HG03045 (cell line): ENCODE data around the gene GPR137.

Experiments
- ATAC-seq: cut with Tn5 transposase; IDR thresholded peaks from one replicate; pipeline ENCODE4 v1.9.1; 2021; ENCODE audit warnings: mild to moderate bottlenecking, moderate library complexity; ENCODE audit not compliant: unreplicated experiment

The GPR137 gene

DNA sequence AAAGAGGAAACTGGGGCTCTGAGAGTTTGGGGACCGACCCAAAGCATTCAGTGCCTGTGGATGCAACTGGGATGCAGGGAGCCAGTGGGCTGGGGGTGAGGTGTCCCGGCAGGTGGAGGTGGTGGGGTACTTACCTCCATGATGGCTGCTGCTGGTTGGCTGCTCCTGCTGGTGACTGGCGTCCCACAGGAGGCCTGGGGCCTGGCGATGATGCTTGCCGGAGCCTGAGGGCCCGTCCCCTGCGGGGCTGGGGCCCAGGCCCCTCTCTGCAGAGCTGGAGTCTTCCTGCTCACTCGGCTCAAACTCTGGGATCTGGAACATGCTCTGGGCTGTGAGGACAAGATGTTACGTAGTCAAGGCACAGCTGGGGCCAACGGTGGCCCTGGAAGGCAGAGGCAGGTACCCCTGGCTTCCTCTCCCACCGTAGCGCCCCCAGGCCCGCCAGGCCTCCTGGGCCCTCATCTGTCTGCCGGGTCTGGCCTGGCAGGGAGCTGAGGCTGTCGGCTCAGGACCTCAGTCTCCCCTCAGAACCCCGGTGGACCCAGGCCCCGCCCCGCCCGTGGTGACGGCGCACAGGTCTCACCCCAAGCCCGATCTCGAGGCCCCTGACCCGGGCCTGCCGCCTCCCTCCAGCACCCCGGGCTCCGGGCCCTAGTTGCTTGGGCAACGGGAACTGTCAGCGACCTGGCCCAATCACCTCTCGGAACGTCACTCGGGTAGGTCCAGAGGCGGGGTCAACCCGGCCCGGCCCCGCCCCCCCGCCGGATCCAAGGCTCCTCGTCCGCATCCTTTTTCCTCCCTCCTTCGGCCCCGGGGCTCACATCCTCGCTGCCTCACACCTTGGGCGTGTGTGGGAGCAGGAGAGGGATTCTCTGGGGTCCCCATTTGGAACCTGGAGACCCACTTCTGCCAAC, 1.3 kb upstream of the GPR137 start, which contains the start of gene BAD:
Gene BAD, minus strand, starts transcription at position 618 of the 914 bp plus-strand sequence. Its CDS starts 297 bp downstream, at position 321.
- ATAC-seq: peak; percentile 73

DNA sequence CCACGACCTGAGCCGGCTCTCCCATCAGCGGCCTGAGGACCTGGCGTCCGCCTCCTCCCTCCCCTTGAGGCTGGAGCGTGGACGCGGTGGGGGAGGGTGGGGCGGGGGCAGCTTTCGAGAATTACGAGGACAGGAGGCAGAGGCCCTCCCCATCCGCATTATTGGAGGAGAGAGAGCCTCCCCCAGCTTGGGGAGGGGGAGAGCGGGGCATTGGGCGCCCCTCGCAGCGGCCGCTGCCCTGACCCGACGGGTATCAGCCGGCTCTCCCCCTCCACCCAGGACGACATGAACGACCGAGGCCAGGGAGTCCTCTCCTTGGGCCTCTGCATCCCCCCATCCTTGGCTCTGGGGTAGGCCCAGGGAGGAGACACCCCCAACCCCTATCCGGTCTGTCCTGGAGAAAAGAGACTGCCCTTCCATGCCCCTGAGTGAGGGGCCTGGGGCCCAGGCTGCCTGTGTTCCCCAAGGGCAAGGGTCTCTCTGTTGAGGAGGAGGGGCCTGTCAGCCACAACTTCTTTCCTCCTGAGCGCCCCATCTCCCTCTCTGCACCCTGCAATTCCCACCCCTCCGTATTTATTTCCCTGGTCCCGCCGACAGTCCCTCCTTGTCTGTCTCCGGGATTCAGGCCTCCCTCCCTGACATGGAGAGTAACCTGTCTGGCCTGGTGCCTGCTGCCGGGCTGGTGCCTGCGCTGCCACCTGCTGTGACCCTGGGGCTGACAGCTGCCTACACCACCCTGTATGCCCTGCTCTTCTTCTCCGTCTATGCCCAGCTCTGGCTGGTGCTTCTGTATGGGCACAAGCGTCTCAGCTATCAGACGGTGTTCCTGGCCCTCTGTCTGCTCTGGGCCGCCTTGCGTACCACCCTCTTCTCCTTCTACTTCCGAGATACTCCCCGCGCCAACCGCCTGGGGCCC, 495 bp downstream of the GPR137 start:
- ATAC-seq: no peak

DNA sequence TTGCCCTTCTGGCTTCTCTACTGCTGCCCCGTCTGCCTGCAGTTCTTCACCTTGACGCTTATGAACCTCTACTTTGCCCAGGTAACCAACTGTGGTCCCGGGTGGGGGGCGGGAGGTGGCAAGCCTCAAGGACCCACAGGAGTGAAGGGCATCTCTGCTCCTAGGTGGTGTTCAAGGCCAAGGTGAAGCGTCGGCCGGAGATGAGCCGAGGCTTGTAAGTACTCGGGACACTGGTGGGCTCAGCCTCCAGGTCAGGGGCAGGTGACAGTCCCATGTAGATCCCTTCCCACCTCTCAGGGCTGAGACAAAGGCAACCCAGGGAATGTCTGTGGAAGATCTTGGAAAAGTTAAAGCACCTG, 1.1 kb downstream of the GPR137 start:
- ATAC-seq: no peak

DNA sequence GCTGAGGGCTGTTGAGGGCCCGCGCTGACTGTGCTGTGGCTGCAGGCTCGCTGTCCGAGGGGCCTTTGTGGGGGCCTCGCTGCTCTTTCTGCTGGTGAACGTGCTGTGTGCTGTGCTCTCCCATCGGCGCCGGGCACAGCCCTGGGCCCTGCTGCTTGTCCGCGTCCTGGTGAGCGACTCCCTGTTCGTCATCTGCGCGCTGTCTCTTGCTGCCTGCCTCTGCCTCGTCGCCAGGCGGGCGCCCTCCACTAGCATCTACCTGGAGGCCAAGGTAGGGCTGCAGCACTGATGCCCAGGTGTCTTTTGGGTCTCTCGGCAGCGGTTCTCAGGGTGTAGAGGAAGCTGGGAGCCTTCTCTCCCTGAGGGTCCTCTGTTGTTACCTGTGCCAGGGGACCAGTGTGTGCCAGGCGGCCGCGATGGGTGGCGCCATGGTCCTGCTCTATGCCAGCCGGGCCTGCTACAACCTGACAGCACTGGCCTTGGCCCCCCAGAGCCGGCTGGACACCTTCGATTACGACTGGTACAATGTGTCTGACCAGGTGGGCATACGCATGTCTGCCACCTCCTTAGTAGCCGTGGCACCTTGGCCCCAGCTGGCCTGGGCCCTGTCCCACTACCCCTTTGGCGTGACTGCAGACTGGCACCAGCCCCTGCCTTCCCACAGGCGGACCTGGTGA, 2.2 kb downstream of the GPR137 start:
- ATAC-seq: no peak

DNA sequence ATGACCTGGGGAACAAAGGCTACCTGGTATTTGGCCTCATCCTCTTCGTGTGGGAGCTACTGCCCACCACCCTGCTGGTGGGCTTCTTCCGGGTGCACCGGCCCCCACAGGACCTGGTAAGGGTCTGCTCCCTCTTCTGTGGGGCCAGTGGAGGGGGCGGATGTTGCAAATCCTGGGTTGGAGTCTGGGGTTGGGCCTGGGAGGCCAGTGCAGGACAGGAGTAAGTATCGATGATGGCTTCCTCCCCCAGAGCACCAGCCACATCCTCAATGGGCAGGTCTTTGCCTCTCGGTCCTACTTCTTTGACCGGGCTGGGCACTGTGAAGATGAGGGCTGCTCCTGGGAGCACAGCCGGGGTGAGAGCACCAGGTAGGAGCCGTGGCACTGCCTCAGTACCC, 2.7 kb downstream of the GPR137 start:
- ATAC-seq: no peak

DNA sequence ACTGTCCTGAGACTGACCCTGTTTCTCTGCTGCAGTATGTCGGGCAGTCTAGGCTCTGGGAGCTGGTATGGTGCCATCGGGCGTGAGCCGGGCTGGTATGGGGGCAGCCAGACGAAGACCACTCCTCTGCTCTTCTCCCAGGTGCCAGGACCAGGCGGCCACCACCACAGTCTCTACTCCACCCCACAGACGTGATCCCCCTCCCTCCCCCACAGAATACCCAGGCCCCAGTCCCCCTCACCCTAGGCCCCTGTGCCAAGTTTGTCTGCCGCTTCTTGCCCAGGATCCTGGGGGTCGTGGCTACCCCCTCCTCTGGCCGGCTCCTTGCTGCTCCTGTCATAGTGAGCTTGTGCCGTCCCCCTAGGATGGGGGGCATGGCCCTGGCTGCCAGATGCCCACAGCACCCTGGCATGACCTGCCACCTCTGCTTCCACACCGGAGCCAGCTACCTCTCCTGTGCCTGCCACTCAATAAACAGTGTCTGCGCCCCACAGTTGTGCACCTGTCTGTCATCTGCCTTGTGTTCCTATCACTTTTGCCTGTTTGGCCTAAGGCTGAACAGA, 3.4 kb downstream of the GPR137 start:
- ATAC-seq: no peak

DNA sequence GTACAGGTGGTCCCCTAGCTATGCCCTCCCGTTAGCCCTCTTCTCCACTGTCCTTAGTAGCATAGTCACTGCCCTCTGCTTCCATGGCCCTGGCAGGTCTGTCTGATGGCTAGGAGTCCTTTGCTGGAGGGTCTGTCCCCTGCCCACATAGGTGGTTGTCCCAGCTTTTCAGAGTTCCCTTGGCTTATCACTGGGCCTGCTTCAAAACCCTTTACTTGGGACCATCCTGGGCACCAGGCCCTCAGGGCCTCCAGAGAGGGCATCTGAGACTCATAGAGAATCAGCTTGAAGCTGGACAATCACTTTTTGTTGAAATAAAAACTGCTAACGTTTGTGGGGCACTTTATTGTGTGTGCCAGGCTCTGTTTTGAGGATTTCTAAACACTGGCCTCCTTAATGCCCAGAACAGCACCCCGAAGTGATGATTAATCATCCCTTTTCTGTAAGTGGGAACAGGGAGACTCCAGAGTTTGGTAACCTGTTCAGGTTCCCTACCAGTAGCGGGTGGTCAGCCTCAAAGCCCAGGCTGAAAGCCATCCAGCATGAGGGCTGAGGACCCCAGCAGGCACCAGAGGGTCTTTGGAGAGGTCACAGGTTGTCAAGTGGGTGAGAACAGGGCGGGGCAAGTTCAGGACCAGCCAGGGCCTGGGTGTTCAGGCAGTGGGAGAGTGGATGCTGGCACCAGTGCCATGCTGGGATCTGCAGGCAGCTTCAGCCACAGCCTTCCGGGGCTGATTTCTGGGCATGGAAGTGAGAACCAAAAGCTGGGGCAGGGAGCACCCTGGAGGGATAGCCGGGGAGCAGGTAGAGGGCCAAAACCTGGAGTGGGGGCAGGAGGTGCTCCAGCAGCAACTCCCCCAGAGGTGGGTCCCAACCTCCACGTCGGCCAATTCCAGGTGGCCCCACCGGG, 5.0 kb downstream of the GPR137 start:
- no peak for ATAC-seq

DNA sequence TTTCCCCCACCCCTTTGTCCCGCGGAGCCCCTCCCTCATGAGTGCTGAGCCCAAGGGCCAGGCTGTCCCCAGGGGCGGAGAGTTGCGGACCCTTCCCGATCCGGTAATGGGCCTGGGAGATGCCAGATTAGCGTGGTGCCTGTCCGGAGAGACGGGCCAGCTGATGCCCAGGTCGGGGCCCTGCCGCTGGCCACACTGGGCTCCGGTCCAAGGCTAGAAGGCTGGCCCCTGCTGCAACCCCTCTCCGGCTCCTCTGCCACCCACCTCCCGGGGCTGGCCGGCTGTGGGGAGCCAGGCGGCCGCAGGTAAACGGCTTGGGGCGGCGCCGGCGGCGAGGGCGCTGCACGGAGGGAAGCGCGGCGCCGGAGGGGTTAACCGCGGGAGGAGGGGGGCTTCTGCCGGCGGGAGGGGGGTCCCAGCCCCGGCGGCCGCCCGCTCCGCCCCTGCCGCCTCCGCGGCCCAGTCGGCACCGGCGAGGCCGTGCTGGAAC, 5.7 kb downstream of the GPR137 start, which contains the start of gene KCNK4:
Gene KCNK4, plus strand, starts transcription at position 41 of the 490 bp plus-strand sequence. CDS start 1,717 bp downstream, outside the sequence.
- no peak for ATAC-seq

DNA sequence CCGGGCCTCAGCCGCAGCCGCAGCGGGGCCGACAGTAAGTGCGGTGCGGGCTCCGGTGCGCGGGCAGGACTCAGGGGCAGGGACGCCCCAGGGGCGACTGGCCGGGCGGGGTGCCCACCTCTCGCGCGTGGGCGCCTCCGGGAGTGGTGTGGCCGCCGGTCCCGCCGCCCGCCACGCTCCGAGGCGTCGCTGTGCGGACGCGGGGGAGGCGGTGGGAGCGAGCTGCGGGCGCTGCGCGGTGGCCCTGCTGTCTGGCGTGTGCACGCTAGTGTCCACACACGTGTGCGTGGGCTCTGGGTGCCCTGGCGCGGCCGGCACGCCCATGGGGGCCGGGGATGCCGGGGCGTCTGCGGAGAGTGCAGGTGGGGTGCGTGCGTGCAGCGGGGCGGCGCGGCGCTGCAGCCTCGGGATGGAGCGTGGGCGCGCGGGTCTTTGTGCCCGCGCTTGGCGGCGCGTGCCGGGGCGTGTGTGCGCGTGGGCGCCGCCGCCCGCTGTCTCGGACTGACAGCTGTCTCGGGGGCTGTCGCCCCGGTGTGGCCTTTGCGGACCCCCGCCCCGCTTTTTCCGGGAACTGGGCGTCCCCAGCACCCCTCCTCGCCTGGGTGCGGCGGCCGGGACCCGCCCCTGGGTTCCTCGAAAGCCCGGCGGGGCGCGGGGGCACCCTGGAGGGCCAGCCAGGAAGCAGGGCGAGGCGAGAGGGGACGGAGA, 6.3 kb downstream of the GPR137 start:
- no peak for ATAC-seq

DNA sequence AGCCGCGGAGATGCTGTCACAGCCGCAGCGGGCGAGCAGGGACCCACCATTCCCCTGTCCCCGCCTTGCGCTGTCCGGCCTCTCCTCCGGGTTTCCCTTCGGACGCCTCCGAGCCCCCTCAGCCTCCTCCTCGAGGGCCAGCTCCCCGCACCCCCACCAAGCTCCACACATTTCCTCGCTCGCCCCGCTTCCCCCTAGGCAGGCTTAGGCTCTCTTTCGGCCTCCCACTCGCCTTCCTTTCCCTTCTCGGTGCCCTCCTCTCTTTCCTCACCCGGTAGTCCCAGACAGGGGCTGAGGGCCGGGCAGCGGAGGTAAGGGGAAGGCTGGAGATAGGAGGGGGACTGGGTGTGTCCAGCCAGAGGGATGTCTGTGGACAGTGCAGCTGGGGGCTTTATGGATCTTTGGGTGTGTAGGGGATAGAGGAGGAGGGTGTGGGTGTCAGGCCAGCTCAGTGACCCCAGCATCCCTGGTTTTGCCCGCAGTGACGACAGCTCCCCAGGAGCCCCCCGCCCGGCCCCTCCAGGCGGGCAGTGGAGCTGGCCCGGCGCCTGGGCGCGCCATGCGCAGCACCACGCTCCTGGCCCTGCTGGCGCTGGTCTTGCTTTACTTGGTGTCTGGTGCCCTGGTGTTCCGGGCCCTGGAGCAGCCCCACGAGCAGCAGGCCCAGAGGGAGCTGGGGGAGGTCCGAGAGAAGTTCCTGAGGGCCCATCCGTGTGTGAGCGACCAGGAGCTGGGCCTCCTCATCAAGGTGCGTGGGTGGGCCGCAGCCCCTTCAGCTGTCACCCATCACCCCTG, 7.0 kb downstream of the GPR137 start:
- no peak for ATAC-seq

DNA sequence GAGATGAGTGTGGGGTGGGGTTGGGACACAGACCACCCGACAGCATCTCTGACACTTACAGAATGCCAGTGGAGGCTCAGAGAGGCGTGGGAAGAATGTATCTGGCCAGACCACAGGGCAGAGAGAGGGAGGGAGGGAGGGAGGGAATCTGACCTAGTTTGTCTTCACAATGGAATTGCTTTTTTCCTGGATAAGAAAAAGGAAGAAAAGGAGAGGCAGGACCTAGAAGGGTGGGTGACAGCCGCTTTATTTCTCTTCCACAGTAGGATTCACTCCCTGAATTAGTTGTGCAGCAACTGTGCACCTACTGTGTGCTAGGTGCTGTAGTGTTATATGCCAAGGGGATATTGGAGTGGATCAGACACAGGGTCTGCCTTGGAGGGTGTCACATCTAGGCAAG, 9.1 kb downstream of the GPR137 start:
- no peak for ATAC-seq

DNA sequence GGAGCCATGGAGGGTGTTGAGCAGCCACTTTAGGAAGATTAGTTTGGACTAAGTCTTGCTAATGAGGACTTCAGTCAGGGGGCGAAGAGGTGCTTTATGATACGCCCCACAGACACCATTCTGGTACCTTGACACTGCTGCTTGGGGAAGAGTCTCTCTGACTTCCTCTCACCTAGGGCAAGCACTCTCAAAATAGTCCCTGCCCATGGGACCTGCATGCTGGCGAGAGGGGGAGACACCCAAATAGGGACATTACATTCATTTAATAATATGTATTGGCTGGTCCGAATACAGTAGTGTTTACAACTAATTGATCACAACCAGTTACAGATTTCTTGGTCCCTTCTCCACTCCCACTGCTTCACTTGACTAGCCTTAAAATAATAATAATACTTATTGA, 10.1 kb downstream of the GPR137 start:
- no peak for ATAC-seq

DNA sequence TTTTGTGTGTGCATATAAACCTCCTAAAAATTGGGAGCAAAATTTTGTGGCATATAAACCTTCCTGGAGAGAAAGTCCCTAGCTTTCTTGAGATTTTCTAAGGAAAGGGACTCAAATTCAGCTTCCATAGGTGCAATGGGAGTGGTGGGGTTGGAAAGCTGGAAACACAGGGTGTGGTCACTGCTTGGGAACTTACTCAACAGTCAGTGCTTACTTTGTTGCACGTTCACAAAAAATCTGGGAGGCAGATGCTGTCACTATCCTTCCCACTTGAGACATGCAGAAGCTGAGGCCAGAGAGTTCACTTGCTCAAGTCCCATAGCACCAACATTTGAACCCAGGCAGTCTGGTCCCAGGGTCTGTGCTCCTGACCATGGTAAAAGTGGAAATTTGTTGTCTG, 10.6 kb downstream of the GPR137 start:
- no peak for ATAC-seq

DNA sequence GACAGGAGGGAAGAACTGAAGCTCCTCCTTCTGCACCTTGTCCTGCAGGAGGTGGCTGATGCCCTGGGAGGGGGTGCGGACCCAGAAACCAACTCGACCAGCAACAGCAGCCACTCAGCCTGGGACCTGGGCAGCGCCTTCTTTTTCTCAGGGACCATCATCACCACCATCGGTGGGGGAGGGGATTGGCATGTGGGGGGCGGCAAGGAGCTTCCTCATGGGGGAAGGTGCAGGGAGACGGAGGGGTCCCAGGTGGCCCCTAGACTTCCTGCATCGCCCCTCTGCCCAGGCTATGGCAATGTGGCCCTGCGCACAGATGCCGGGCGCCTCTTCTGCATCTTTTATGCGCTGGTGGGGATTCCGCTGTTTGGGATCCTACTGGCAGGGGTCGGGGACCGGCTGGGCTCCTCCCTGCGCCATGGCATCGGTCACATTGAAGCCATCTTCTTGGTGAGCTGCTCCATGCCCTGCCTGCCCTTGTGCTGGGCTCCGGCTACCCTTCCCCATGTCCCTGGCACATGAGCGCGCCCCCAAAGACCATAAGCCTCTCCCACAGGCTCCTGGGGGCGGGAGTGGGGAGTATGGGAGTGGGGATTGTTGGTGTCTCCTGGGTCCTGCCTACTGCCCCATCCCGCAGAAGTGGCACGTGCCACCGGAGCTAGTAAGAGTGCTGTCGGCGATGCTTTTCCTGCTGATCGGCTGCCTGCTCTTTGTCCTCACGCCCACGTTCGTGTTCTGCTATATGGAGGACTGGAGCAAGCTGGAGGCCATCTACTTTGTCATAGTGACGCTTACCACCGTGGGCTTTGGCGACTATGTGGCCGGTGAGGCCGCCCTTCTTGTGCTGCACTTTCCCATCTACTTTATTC, 11.4 kb downstream of the GPR137 start:
- no peak for ATAC-seq

DNA sequence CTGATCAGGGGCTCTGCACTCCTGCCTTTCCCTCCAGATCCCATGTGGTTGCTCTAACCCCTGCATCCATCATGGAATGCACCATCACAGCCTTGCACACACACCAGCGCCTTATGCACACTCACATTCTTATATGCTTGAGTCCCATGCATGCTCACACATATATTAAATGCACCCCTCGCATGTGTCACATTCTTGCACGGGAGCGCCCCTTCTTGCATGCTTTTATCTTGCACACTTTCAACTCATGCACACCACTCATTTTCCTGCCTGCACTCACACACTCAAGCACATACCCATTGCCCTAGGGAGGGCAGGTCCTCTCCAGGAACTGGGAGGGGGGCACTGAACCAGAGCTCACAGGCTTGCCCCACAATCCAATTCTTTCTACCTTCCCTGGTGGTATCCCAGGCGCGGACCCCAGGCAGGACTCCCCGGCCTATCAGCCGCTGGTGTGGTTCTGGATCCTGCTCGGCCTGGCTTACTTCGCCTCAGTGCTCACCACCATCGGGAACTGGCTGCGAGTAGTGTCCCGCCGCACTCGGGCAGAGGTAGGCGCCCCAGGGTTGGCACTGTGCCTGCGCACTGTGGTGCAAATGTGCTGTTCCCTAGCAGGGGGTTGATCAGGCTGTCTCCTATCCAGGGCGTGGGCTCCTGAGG, 12.2 kb downstream of the GPR137 start:
- no peak for ATAC-seq

DNA sequence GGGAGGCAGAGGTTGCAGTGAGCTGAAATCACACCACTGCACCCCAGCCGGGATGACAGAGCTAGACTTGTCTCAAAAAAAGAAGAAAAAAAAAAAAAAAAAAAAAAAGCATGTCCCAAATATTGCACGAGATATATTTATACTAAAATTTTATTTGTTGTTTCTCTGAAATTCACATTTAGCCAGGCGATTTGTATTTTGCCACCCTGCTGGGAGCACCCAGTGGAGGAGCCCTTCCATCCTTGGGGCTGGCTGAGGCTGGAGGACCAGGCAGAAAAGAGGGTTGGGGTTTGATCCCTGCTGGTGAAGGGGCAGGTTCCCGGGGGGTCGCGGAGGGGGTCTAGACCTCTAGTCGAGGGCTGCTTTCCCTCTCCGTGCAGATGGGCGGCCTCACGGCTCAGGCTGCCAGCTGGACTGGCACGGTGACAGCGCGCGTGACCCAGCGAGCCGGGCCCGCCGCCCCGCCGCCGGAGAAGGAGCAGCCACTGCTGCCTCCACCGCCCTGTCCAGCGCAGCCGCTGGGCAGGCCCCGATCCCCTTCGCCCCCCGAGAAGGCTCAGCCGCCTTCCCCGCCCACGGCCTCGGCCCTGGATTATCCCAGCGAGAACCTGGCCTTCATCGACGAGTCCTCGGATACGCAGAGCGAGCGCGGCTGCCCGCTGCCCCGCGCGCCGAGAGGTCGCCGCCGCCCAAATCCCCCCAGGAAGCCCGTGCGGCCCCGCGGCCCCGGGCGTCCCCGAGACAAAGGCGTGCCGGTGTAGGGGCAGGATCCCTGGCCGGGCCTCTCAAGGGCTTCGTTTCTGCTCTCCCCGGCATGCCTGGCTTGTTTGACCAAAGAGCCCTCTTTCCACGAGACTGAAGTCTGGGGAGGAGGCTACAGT, 13.6 kb downstream of the GPR137 start:
- ATAC-seq: no peak
